HepG2 (cell line): ENCODE measurements around the gene EFS. TPM values are rescaled to one million over a fixed set of nuclear protein-coding genes. Genes with fewer than 3 reads are reported as not detected.

Source experiments
- ATAC-seq: fragments of 200-7000 bp; cut with Tn5 transposase; 3 replicates; pipeline ENCODE4 v1.9.1; 2020; ENCODE audit warnings: mild to moderate bottlenecking, moderate library complexity
- BruUV-seq: library from RNA; stranded (reverse); fragments of 400-500 nt; replicated peaks from 2 replicates; lab custom pipeline; 2021; lab: Mats Ljungman, UMichigan
- CTCF ChIA-PET: fragments of 300-600 bp; formaldehyde crosslinking; extraction: SDS; loops from one replicate; lab custom pipeline; 2021; ENCODE audit warnings: low total read pairs, inconsistent platforms, low intra/inter-chr PET ratio; lab: Yijun Ruan, JAX
- POLR2A ChIA-PET: fragments of 350-600 bp; sonication (Branson Sonifier 250); formaldehyde crosslinking; loops from one replicate; lab custom pipeline; 2020; ENCODE audit warnings: antibody characterized with exemption, inconsistent platforms; lab: Yijun Ruan, JAX
- DNase-seq: peaks from one replicate; pipeline ENCODE4 v3.0.0-alpha.2; 2015; ENCODE audit warnings: low spot score
- FAIRE-seq: peaks from 3 replicates; lab custom pipeline; 2011; peaks lifted over from hg19 to GRCh38; lab: Jason Lieb, UNC
- H2AFZ ChIP-seq: one replicate; pipeline ENCODE4 v1.6.1; 2011; ENCODE audit warnings: low read length, inconsistent platforms
- H3K27ac ChIP-seq: fragments of 300-600 bp; 3 replicates; pipeline ENCODE4 v1.8.0; 2011; ENCODE audit warnings: mixed run types, mild to moderate bottlenecking, mixed read lengths, low read length, inconsistent platforms; ENCODE audit not compliant: insufficient read depth; ENCODE audit errors: extremely low read length
- H3K27me3 ChIP-seq, 2 experiments: fragments of 200-600 bp in 1 of 2; 2 replicates in 1 of 2; 3 replicates in 1 of 2; pipeline versions ENCODE4 v1.6.0 to v1.8.0; 2011; ENCODE audit warnings: low read length in 2 of 2, mild to moderate bottlenecking in 2 of 2, moderate library complexity in 2 of 2, inconsistent platforms in 1 of 2; ENCODE audit not compliant: insufficient read depth in 2 of 2, control insufficient read depth in 1 of 2
- H3K36me3 ChIP-seq, 2 experiments: fragments of 200-600 bp in 1 of 2; replicated peaks in 1 of 2; 2 replicates in 1 of 2; 3 replicates in 1 of 2; pipeline versions ENCODE4 v1.5.1 to v1.8.0; 2011; ENCODE audit warnings: low read length in 2 of 2, inconsistent platforms in 1 of 2; ENCODE audit not compliant: insufficient read depth in 2 of 2, control insufficient read depth in 1 of 2
- H3K4me1 ChIP-seq: 2 replicates; pipeline ENCODE4 v1.5.1; 2012; ENCODE audit warnings: low read length, inconsistent platforms; ENCODE audit not compliant: insufficient read depth
- H3K4me2 ChIP-seq: 2 replicates; pipeline ENCODE4 v1.6.0; 2011; ENCODE audit warnings: low read depth, low read length, inconsistent platforms
- H3K4me3 ChIP-seq, 3 experiments: fragments of 200-600 bp in 1 of 3; sonication (generic), shearing (Covaris generic) in 1 of 3; replicated peaks in 1 of 3; 2 replicates each; pipeline ENCODE4 v1.5.1; 2011 to 2016; ENCODE audit warnings: low read length in 3 of 3, inconsistent platforms in 2 of 3, low read depth in 2 of 3, mild to moderate bottlenecking in 2 of 3, control low read depth in 1 of 3, mixed read lengths in 1 of 3; ENCODE audit not compliant: insufficient read depth in 1 of 3
- H3K79me2 ChIP-seq: one replicate; pipeline ENCODE4 v1.6.1; 2011; ENCODE audit warnings: low read length, inconsistent platforms; ENCODE audit not compliant: insufficient read depth
- H3K9ac ChIP-seq: 2 replicates; pipeline ENCODE4 v1.6.0; 2011; ENCODE audit warnings: mild to moderate bottlenecking, low read depth, low read length, inconsistent platforms; ENCODE audit not compliant: insufficient read depth
- H3K9me3 ChIP-seq: 2 replicates; pipeline ENCODE4 v1.5.1; 2012; ENCODE audit warnings: mild to moderate bottlenecking, low read length
- H4K20me1 ChIP-seq: 2 replicates; pipeline ENCODE4 v1.6.0; 2011; ENCODE audit warnings: inconsistent platforms, mild to moderate bottlenecking, low read length, moderate library complexity; ENCODE audit not compliant: insufficient read depth
- FOXA3 ChIP-seq: IDR thresholded peaks from 2 replicates; pipeline ENCODE4 v1.6.1; 2016; ENCODE audit warnings: missing genetic modification reagents, missing compliant biosample characterization
- HNRNPL ChIP-seq: fragments of 200-400 bp; formaldehyde crosslinking; IDR thresholded peaks from 2 replicates; pipeline ENCODE4 v1.6.1; 2017; ENCODE audit warnings: mild to moderate bottlenecking, low read depth, low read length
- SIX1 ChIP-seq: sonication (generic); formaldehyde crosslinking; IDR thresholded peaks from 2 replicates; pipeline ENCODE4 v1.4.0; 2020; ENCODE audit warnings: missing genetic modification reagents, borderline replicate concordance
- THAP11 ChIP-seq: IDR thresholded peaks from 2 replicates; pipeline ENCODE4 v1.6.1; 2016; ENCODE audit warnings: missing biosample characterization, missing genetic modification reagents
- YY1 ChIP-seq: IDR thresholded peaks from 2 replicates; pipeline ENCODE4 v1.6.1; 2011; ENCODE audit warnings: low read length, low read depth, moderate library complexity, mild to moderate bottlenecking; ENCODE audit not compliant: insufficient read depth, insufficient replicate concordance
- ZMYM3 ChIP-seq: sonication (generic); formaldehyde crosslinking; IDR thresholded peaks from 2 replicates; pipeline ENCODE4 v1.5.1; 2020; ENCODE audit warnings: mild to moderate bottlenecking, missing genetic modification reagents
- ZNF431 ChIP-seq: sonication (generic); formaldehyde crosslinking; IDR thresholded peaks from 2 replicates; pipeline ENCODE4 v1.9.0; 2022; ENCODE audit warnings: missing genetic modification reagents, low read depth, mild to moderate bottlenecking, borderline replicate concordance
- ZNF468 ChIP-seq: sonication (generic); formaldehyde crosslinking; IDR thresholded peaks from 2 replicates; pipeline ENCODE4 v1.8.0; 2022; ENCODE audit warnings: mild to moderate bottlenecking, moderate library complexity, missing genetic modification reagents
- ZNF7 ChIP-seq: IDR thresholded peaks from 2 replicates; pipeline ENCODE4 v1.6.1; 2016; ENCODE audit warnings: missing biosample characterization, missing genetic modification reagents
- ZSCAN22 ChIP-seq: sonication (generic); formaldehyde crosslinking; IDR thresholded peaks from 2 replicates; pipeline ENCODE4 v1.4.0; 2020; ENCODE audit warnings: mild to moderate bottlenecking, missing genetic modification reagents
- WGBS: methylation state at CpG from one replicate; pipeline ENCODE4 v1.1.6; 2017; ENCODE audit warnings: low lambda C conversion rate; 5-methylcytosine and 5-hydroxymethylcytosine counted together
- in situ Hi-C: cut with HindIII; loops from 2 replicates; pipeline ENCODE4 v1.10.0; 2017; ENCODE audit warnings: low pct_unique_long_range_greater_than_20kb; ENCODE audit not compliant: extremely low pct_ligation_motif_present
- intact Hi-C: fragments of 100-400 bp; cut with micrococcal nuclease; formaldehyde crosslinking; loops from one replicate; pipeline ENCODE4 v1.10.0; 2022; ENCODE audit not compliant: unreplicated experiment
- polyA plus RNA-seq, 8 experiments: library from polyadenylated mRNA; depleted of rRNA in 3 of 8; stranded (reverse) in 7 of 8; unstranded in 1 of 8; fragments of >200 nt; fragmentation: Illumina TruSeq in 4 of 8; extraction: Trizol in 4 of 8; gene quantifications; 2 replicates each; pipeline versions ENCODE4 v1.2.1 to v1.2.3, GENCODE V29; 2011 to 2016; ENCODE audit warnings: low read depth in 4 of 8, missing spikeins in 1 of 8, mixed read lengths in 1 of 8; ENCODE audit not compliant: insufficient read depth in 1 of 8
- total RNA-seq, 5 experiments: library from RNA; depleted of rRNA; stranded (reverse); fragments of >200 nt; fragmentation: Illumina TruSeq; extraction: Trizol; gene quantifications; 2 replicates each; pipeline ENCODE4 v1.2.3, GENCODE V29; 2016; ENCODE audit warnings: low read depth in 1 of 5
- TF ChIP-seq, protein P1 (sequence below): IDR thresholded peaks from 2 replicates; pipeline ENCODE4 v1.6.1; 2016; ENCODE audit warnings: missing compliant biosample characterization, missing genetic modification reagents, borderline replicate concordance
- TF ChIP-seq, protein P2 (sequence below): sonication (generic); formaldehyde crosslinking; IDR thresholded peaks from 2 replicates; pipeline ENCODE4 v1.8.0; 2022; ENCODE audit warnings: low read depth, missing genetic modification reagents
- TF ChIP-seq, protein P3 (sequence below): IDR thresholded peaks from 2 replicates; pipeline ENCODE4 v1.6.1; 2016; ENCODE audit warnings: low read depth, borderline replicate concordance

The EFS gene
- total and polyA plus RNA-seq, 2 of the 13 experiments (the other 11 are each of a cell fraction or from before 2014, with no cell fraction given): not detected

DNA sequence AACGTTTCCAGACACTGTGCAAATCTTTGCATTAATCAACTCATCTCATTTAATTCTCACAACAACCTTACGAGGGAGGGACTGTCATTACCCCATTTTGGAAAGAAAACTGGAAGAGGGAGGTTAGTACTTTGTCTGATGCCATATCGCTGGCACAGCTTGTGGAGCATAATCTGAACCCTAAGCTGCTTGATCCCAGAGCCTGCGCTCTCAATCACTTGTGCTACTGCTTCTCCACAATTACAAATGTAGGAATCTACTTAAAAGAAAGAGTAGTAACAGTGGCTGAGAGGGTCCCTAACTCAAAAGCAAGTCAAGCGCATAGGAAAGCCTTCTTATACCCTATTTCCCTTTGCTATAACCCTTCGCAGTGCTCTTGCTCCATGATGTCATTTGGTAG, 3.2 kb downstream of the EFS start:
- H3K9ac ChIP-seq: no peak overlapping the region
- peaks cover 30% of the 10 kb centered on the region for H3K4me1 ChIP-seq
- H3K36me3 ChIP-seq: no peaks in the 10 kb centered on the region
- BruUV-seq: no TSS peak
- ATAC-seq (no peak), DNase-seq (no peak), FAIRE-seq (no peak)
- CTCF ChIA-PET: interaction anchor here (1.9 kb wide), 1 partner anchor 34 kb away, joined by 8 read pairs; no protein-coding TSS in a partner anchor
- H3K27me3 ChIP-seq: peaks cover 53 to 91% of the 10 kb centered on the region in 2 experiments
- WGBS: 50% methylated on average over 6 of the region's 6 CpGs
- intact Hi-C loops (loop anchor here (2.0 kb wide), 1 partner anchor 33 kb away; no protein-coding TSS in a partner anchor), in situ Hi-C loops (no loop called here)
- no peak overlapping the region for H3K4me2 ChIP-seq
- H2AFZ ChIP-seq: no peak overlapping the region
- no peak overlapping the region for H3K27ac ChIP-seq
- no peaks in the 10 kb centered on the region for H4K20me1 ChIP-seq
- POLR2A ChIA-PET: interaction anchor here (1.1 kb wide), 1 partner anchor 55 kb away, joined by 3 read pairs; the partner anchor contains the start of gene BCL2L2
- TF ChIP-seq ZNF468 (CRISPR knock-in tag) (no peak), FOXA3 (CRISPR knock-in tag) (no peak), ZNF7 (no peak), SIX1 (CRISPR knock-in tag) (no peak), ZMYM3 (CRISPR knock-in tag) (no peak), ZSCAN22 (CRISPR knock-in tag) (no peak), THAP11 (CRISPR knock-in tag) (no peak), YY1 (no peak), ZNF431 (CRISPR knock-in tag) (no peak), HNRNPL (no peak)
- TF ChIP-seq, protein P1, sequence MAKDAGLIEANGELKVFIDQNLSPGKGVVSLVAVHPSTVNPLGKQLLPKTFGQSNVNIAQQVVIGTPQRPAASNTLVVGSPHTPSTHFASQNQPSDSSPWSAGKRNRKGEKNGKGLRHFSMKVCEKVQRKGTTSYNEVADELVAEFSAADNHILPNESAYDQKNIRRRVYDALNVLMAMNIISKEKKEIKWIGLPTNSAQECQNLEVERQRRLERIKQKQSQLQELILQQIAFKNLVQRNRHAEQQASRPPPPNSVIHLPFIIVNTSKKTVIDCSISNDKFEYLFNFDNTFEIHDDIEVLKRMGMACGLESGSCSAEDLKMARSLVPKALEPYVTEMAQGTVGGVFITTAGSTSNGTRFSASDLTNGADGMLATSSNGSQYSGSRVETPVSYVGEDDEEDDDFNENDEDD: no peak
- TF ChIP-seq, protein P2, sequence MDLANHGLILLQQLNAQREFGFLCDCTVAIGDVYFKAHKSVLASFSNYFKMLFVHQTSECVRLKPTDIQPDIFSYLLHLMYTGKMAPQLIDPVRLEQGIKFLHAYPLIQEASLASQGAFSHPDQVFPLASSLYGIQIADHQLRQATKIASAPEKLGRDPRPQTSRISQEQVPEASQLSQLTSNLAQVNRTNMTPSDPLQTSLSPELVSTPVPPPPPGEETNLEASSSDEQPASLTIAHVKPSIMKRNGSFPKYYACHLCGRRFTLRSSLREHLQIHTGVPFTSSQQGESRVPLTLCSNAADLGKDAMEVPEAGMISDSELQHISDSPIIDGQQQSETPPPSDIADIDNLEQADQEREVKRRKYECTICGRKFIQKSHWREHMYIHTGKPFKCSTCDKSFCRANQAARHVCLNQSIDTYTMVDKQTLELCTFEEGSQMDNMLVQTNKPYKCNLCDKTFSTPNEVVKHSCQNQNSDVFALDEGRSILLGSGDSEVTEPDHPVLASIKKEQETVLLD (CRISPR knock-in tag): no peak
- TF ChIP-seq, protein P3, sequence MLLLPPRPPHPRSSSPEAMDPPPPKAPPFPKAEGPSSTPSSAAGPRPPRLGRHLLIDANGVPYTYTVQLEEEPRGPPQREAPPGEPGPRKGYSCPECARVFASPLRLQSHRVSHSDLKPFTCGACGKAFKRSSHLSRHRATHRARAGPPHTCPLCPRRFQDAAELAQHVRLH: no peak
- TF ChIP-seq, all 625 proteins: peak for 0
- no peaks in the 10 kb centered on the region for H3K79me2 ChIP-seq
- no peaks in the 10 kb centered on the region for H3K9me3 ChIP-seq
- no peak overlapping the region for H3K4me3 ChIP-seq
